Stomach (tissue), 9 donors: ENCODE results near the gene CXCL12. TPM values are rescaled to one million over a fixed set of nuclear protein-coding genes. Genes with fewer than 3 reads are reported as not detected.

ENCODE experiments used
- DNase-seq, 2 donors: peaks; one replicate each; pipeline versions ENCODE4 v3.0.0 to v3.0.0-alpha.2; 2013 to 2019
- H3K27ac ChIP-seq, 5 donors: fragments of 200-600 bp in 4 of 5; sonication (generic) in 4 of 5; one replicate each; pipeline ENCODE4 v1.5.1; 2013 to 2019; ENCODE audit warnings: mild to moderate bottlenecking in 1 of 5, moderate library complexity in 1 of 5
- H3K27me3 ChIP-seq, 3 donors: fragments of 200-600 bp; sonication (generic); one replicate each; pipeline ENCODE4 v1.5.1; 2017 to 2019; ENCODE audit warnings: mixed run types in 1 of 3
- H3K36me3 ChIP-seq, 4 donors: fragments of 200-600 bp; sonication (generic); 1 replicate in 3 of 4; 2 replicates in 1 of 4; pipeline ENCODE4 v1.5.1; 2016 to 2019
- H3K4me1 ChIP-seq, 4 donors: fragments of 200-600 bp; sonication (generic); one replicate each; pipeline ENCODE4 v1.5.1; 2016 to 2019
- H3K4me3 ChIP-seq, 4 donors: fragments of 200-600 bp; sonication (generic) in 3 of 4; one replicate each; pipeline ENCODE4 v1.5.1; 2016 to 2019; ENCODE audit warnings: mild to moderate bottlenecking in 1 of 4
- H3K9me3 ChIP-seq, 4 donors: fragments of 200-600 bp; sonication (generic); one replicate each; pipeline ENCODE4 v1.5.1; 2016 to 2019
- EP300 ChIP-seq: sonication (generic); formaldehyde crosslinking; IDR thresholded peaks from one replicate; pipeline ENCODE4 v1.6.1; 2017; ENCODE audit warnings: antibody characterized with exemption
- POLR2A ChIP-seq, 4 donors: fragments of 450-650 bp; IDR thresholded peaks; one replicate each; pipeline ENCODE4 v1.6.1; 2016; ENCODE audit warnings: antibody characterized with exemption in 4 of 4, control low read depth in 2 of 4, mild to moderate bottlenecking in 1 of 4, moderate library complexity in 1 of 4
- POLR2AphosphoS5 ChIP-seq, 3 donors: sonication (generic); formaldehyde crosslinking; IDR thresholded peaks; one replicate each; pipeline ENCODE4 v1.6.1; 2016; ENCODE audit warnings: antibody characterized with exemption in 3 of 3
- WGBS, 5 donors: extraction: QIAGEN DNeasy Blood & Tissue Kit in 3 of 5; methylation state at CpG; one replicate each; pipeline versions ENCODE4 v1.1.5 to v1.1.7; 2013 to 2018; 5-methylcytosine and 5-hydroxymethylcytosine counted together
- intact Hi-C: fragments of 100-400 bp; cut with DNase I; formaldehyde crosslinking; loops from one replicate; pipeline ENCODE4 v1.15.1; 2023; ENCODE audit warnings: low total_unique reads
- polyA plus RNA-seq, 3 donors: library from polyadenylated mRNA; stranded (reverse); fragments of 200-250 nt; gene quantifications; one replicate each; pipeline ENCODE4 v1.2.3, GENCODE V29; 2013
- total RNA-seq, 5 donors: library from RNA; depleted of rRNA; stranded (reverse); fragments of >200 nt; gene quantifications; one replicate each; pipeline versions ENCODE4 v1.1.0 to v1.2.3, GENCODE V29; 2014 to 2016
- TF ChIP-seq, protein P1 (sequence below), 7 experiments: fragments of 450-650 bp in 4 of 7; fragments of 200-600 bp in 3 of 7; sonication (generic) in 3 of 7; IDR thresholded peaks; one replicate each; pipeline ENCODE4 v1.5.1; 2016 to 2019; ENCODE audit warnings: antibody characterized with exemption in 7 of 7, control low read depth in 2 of 7, mild to moderate bottlenecking in 1 of 7
- donor health status: healthy with polysubstance abuse.
- donor health status: Bipolar disorder and iron deficiency.
- donor health status: healthy.

Gene CXCL12
- total and polyA plus RNA-seq, 8 donors, result 5.8 to 52.3 (median 12.9) TPM

DNA sequence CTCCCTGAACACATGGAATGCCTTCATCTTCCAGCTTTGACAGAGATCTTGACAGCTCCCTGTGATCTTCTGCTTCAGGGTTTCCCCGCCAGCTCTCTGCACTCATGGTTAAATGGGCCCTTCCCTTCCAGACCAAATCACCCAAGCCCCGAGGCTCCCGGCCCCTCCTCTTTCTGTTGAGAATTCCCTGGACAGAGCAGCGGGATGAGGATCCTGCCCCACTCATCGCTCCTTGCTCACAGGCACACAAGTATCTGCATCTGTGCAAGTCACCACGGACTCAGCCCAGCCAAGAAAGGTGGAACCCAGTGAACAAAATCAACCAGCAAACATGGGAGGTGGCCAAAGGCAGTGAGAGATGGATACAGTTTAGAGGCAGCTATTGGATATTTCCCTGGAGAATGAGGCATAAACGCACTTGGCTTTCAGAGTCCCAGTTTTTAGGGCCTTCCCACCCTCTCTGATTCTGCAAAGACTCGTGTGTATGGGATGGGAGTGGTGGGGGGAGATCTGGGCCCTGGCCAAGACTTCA, 37.7 kb upstream of the CXCL12 start:
- H3K36me3 ChIP-seq, result no peaks in the 10 kb centered on the region
- DNase-seq, result peak in 1 of 2 donors; percentile 20
- TF ChIP-seq, protein P1, sequence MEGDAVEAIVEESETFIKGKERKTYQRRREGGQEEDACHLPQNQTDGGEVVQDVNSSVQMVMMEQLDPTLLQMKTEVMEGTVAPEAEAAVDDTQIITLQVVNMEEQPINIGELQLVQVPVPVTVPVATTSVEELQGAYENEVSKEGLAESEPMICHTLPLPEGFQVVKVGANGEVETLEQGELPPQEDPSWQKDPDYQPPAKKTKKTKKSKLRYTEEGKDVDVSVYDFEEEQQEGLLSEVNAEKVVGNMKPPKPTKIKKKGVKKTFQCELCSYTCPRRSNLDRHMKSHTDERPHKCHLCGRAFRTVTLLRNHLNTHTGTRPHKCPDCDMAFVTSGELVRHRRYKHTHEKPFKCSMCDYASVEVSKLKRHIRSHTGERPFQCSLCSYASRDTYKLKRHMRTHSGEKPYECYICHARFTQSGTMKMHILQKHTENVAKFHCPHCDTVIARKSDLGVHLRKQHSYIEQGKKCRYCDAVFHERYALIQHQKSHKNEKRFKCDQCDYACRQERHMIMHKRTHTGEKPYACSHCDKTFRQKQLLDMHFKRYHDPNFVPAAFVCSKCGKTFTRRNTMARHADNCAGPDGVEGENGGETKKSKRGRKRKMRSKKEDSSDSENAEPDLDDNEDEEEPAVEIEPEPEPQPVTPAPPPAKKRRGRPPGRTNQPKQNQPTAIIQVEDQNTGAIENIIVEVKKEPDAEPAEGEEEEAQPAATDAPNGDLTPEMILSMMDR (IDR thresholded peaks at IDR 0.05), result no peak
- no peak for TF ChIP-seq EP300
- TF ChIP-seq POLR2AphosphoS5 (IDR thresholded peaks at IDR 0.05), result no peak
- no peak for TF ChIP-seq POLR2A (IDR thresholded peaks at IDR 0.05)
- no peaks in the 10 kb centered on the region for H3K27me3 ChIP-seq
- no peak overlapping the region for H3K4me3 ChIP-seq
- intact Hi-C loops, result no loop called here
- no peaks in the 10 kb centered on the region for H3K4me1 ChIP-seq
- H3K27ac ChIP-seq, result no peak overlapping the region
- no peaks in the 10 kb centered on the region for H3K9me3 ChIP-seq
- WGBS, 5 donors, result 64 to 77% (median 74%) methylated on average over 8 of the region's 8 CpGs

DNA sequence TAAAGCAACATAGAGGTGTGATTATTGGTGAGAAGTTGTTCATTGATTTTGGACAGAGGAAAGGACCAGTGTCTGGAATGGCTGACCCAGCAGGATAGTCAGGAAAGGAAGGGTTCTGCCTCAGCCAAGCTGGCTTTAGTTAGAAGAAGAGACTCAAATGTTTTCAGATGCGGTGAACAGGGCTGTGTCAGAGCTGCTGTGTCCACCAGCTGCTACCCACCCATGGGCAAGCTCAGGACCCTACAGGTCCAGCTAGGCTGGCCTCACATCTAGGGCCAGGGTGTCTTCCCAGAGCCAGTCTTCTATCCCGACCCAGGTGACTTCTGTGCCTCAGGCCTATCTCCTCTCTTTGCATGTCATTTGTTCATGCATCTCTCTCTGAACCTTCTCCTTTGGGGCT, 37.3 kb upstream of the CXCL12 start:
- no peak overlapping the region for H3K27ac ChIP-seq
- intact Hi-C loops, result no loop called here
- H3K9me3 ChIP-seq, result no peaks in the 10 kb centered on the region
- no peaks in the 10 kb centered on the region for H3K36me3 ChIP-seq
- WGBS, 5 donors, result 83 to 92% (median 87%) methylated on average over 2 of the region's 2 CpGs
- H3K4me3 ChIP-seq, result no peak overlapping the region
- H3K4me1 ChIP-seq, result no peaks in the 10 kb centered on the region
- TF ChIP-seq, protein P1 (IDR thresholded peaks at IDR 0.05), result no peak
- TF ChIP-seq POLR2AphosphoS5 (IDR thresholded peaks at IDR 0.05) (no peak), EP300 (no peak), POLR2A (IDR thresholded peaks at IDR 0.05) (no peak)
- no peak for DNase-seq
- no peaks in the 10 kb centered on the region for H3K27me3 ChIP-seq

DNA sequence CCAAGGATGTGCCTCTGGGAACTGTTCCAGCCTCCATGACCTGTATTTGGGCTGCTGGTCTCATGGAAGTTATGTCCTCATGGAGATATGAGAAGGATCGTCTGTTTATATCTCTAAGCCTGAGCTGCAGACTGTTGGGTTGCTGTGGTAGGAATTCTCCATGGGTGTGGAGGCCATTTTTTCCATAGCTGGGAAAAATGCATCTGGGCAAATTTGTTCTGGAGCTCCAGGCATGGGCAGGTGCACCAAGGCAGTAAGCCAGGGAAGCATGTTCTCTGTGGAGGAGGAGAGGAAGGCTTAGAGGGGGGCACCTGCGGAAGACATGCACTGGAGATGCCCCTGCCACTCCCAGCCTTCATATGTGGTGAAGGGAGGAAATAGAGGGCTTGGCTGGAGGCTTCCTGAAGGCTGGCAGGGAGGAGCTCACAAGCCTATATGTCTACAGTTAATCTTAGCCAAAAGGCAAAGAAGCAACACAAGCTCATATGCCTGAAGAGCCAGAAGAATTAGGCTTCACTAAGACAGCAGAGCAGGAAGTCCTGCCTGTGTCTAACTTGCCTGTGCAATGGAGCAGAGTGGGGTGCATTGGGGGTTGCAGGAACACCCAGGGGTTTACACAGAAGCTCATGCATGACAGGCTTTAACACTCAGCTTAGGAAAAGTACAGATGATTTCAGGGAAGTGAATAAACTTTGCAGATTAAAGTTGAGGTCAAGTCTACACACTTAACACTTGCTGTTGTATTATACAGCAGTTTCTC, 35.1 kb upstream of the CXCL12 start:
- H3K36me3 ChIP-seq, result no peaks in the 10 kb centered on the region
- DNase-seq, result no peak
- H3K4me3 ChIP-seq, result no peak overlapping the region
- peaks cover 0 to 5% (median 0%) of the 10 kb centered on the region in 4 donors for H3K9me3 ChIP-seq
- intact Hi-C loops, result no loop called here
- no peaks in the 10 kb centered on the region for H3K27me3 ChIP-seq
- H3K4me1 ChIP-seq, result no peaks in the 10 kb centered on the region
- no peak overlapping the region for H3K27ac ChIP-seq
- TF ChIP-seq EP300 (no peak), POLR2AphosphoS5 (IDR thresholded peaks at IDR 0.05) (no peak), POLR2A (IDR thresholded peaks at IDR 0.05) (no peak)
- TF ChIP-seq, protein P1 (IDR thresholded peaks at IDR 0.05), result no peak
- 63 to 95% (median 86%) methylated on average over 2 of the region's 2 CpGs for WGBS, 5 donors

DNA sequence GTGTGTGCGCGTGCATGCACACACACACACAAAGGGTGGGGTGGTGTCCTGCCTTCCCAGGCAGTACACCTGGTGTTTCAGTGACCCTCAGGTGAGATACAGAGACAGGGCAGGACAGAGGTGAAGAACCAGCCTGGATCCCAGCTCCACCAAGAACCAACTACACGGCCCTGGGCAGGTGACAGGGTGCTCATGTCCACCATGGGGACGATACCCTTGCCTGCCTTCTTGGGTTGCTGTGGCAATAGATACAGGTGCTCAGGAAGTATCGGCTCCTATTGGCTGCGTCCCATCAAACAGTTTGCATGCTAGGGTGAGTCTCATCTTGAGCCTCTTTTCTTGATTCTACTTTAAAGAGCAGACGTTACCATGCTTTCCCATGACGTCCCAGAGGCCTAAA, 33.7 kb upstream of the CXCL12 start:
- Histone ChIP-seq H3K9me3 (peaks cover 0 to 8% (median under 1%) of the 10 kb centered on the region in 4 donors), H3K27me3 (no peaks in the 10 kb centered on the region), H3K27ac (no peak overlapping the region), H3K4me1 (no peaks in the 10 kb centered on the region), H3K36me3 (no peaks in the 10 kb centered on the region), H3K4me3 (no peak overlapping the region)
- 87 to 97% (median 92%) methylated on average over 8 of the region's 8 CpGs for WGBS, 5 donors
- no peak for DNase-seq
- TF ChIP-seq POLR2A (IDR thresholded peaks at IDR 0.05) (no peak), EP300 (no peak), POLR2AphosphoS5 (IDR thresholded peaks at IDR 0.05) (no peak)
- TF ChIP-seq, protein P1 (IDR thresholded peaks at IDR 0.05), result no peak
- intact Hi-C loops, result no loop called here
